A673 (cell line): Measurements from ENCODE around the gene TMEM132C. TPM values are rescaled to one million over a fixed set of nuclear protein-coding genes. Genes with fewer than 3 reads are reported as not detected.

Experiments used
- BruUV-seq: library from RNA; stranded (reverse); fragments of 400-500 nt; replicated peaks from 2 replicates; lab custom pipeline; 2021; lab: Mats Ljungman, UMichigan
- CTCF ChIA-PET: fragments of 300-600 bp; sonication (Branson Sonifier 250); formaldehyde crosslinking; loops from one replicate; lab custom pipeline; 2022; ENCODE audit warnings: antibody characterized with exemption; lab: Charles Lee
- POLR2A ChIA-PET: fragments of 300-600 bp; sonication (Branson Sonifier 250); formaldehyde crosslinking; loops from one replicate; lab custom pipeline; 2022; ENCODE audit warnings: antibody characterized with exemption; ENCODE audit not compliant: low non-redundant PET; lab: Charles Lee
- DNase-seq: peaks from one replicate; pipeline ENCODE4 v3.0.0-alpha.2; 2015; ENCODE audit warnings: low spot score
- H3K27ac ChIP-seq: fragments of 200-600 bp; sonication (generic); 2 replicates; pipeline ENCODE4 v1.5.1; 2016; ENCODE audit warnings: mixed run types, low read depth, mild to moderate bottlenecking, mixed read lengths, antibody characterized with exemption, low read length; ENCODE audit not compliant: poor library complexity, severe bottlenecking
- H3K27me3 ChIP-seq: fragments of 200-600 bp; sonication (generic); replicated peaks from 2 replicates; pipeline ENCODE4 v1.6.1; 2017; ENCODE audit warnings: mixed run types, low read depth, mild to moderate bottlenecking, mixed read lengths, antibody characterized with exemption, low read length; ENCODE audit not compliant: insufficient read depth, poor library complexity
- H3K36me3 ChIP-seq: fragments of 200-600 bp; sonication (generic); 2 replicates; pipeline ENCODE4 v1.6.1; 2016; ENCODE audit warnings: mixed run types, mild to moderate bottlenecking, mixed read lengths, antibody characterized with exemption, low read length; ENCODE audit not compliant: insufficient read depth, poor library complexity, severe bottlenecking
- H3K4me1 ChIP-seq: fragments of 200-600 bp; sonication (generic); 2 replicates; pipeline ENCODE4 v1.6.1; 2017; ENCODE audit warnings: mixed run types, mild to moderate bottlenecking, mixed read lengths, antibody characterized with exemption, low read length; ENCODE audit not compliant: insufficient read depth, poor library complexity, severe bottlenecking
- H3K4me3 ChIP-seq: fragments of 200-600 bp; sonication (generic); 2 replicates; pipeline ENCODE4 v1.5.1; 2016; ENCODE audit warnings: low read depth, mixed run types, mild to moderate bottlenecking, mixed read lengths, low read length; ENCODE audit not compliant: poor library complexity, severe bottlenecking
- H3K9me3 ChIP-seq: fragments of 200-600 bp; sonication (generic); 2 replicates; pipeline ENCODE4 v1.6.1; 2016; ENCODE audit warnings: mixed run types, low read depth, mild to moderate bottlenecking, mixed read lengths, antibody characterized with exemption, low read length; ENCODE audit not compliant: poor library complexity, severe bottlenecking
- EZH2 ChIP-seq: fragments of 200-600 bp; sonication (generic); IDR thresholded peaks from 2 replicates; pipeline ENCODE4 v1.6.1; 2017; ENCODE audit warnings: borderline replicate concordance, low read depth, mild to moderate bottlenecking, mixed read lengths, antibody characterized with exemption, low read length; ENCODE audit not compliant: poor library complexity, severe bottlenecking
- intact Hi-C: fragments of 100-400 bp; cut with micrococcal nuclease; formaldehyde crosslinking; loops from one replicate; pipeline ENCODE4 v1.10.0; 2022; ENCODE audit not compliant: unreplicated experiment
- total RNA-seq: library from RNA; stranded (reverse); gene quantifications from 2 replicates; pipeline ENCODE4 v1.2.3, GENCODE V29; 2021
- TF ChIP-seq, protein P1 (sequence below): fragments of 300-800, 200-600 bp; sonication (generic); conservative IDR thresholded peaks from 2 replicates; pipeline ENCODE4 v1.5.1; 2017; ENCODE audit warnings: low read depth, mild to moderate bottlenecking, antibody characterized with exemption, low read length, moderate library complexity, mixed read lengths

The TMEM132C gene
- total RNA-seq, 1 experiment from 2014 or later: not detected

DNA sequence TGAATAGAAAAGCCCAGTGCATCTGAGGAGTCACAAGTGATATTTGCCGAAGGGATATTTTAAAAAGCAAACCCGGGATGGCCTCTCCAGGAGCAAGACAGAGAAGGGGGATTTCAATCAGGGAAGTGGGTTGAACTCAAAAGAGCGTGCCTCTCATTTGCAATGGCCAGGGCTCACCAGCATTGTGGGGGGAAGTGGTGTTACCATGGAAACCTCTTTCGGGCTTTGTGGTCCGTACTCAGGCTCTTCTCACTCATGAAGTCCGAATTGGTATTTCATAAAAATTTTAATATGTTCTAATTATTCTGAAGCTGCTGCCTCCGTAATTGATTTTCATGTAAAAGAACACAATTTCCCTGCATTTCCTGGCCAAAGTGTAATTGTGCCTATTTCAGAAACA, 476.9 kb downstream of the TMEM132C start:
- intact Hi-C loops: no loop called here
- H3K4me3 ChIP-seq: no peak overlapping the region
- CTCF ChIA-PET: no interaction called here

DNA sequence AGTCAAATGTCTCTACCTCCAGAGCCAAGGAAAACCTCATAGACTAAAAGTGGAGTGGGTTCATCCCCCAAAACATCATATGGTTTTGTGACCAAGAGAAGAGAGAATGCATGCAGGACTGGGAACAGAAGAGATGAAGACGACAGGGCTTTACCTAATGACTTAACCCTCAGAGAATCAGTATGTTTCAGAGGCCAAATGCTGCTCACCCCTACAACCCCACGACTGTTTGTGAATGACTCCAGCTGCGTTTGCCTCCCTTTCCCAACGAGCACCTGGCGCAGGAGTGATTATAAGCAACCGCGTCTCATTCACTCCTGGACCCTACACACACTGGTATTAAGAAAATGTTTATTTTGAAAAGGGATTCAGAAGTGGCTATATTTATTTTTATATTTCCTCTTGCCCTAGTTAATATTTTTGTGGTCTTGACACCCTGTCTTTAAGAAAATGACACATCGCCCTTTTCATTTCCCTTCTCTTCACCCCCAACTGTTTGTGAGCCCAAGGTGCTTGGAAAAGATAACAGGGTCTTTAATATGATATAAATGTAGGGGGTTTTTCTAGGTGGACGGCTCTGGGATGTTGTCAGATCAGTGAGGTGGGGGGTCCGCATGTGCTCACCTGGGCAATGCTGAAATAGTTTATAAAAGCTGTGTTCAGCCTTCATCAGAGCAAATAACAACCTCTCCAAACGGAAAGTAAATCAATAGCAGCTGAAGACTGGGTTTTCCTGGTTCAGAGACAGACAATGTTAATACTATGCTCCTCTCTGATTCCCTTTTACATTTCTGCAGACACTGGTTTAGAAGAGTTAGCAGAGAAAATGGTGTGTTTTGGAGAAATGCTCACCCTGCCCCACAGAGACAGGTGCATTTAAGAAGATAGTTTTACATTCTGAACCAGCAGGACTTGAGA, 479.1 kb downstream of the TMEM132C start:
- ChIA-PET CTCF (no interaction called here), POLR2A (no interaction called here)
- Histone ChIP-seq H3K36me3 (no peaks in the 10 kb centered on the region), H3K4me3 (no peak overlapping the region), H3K27me3 (peaks cover 89% of the 10 kb centered on the region), H3K27ac (no peak overlapping the region), H3K9me3 (no peaks in the 10 kb centered on the region), H3K4me1 (no peaks in the 10 kb centered on the region)
- intact Hi-C loops: no loop called here
- no TSS peak for BruUV-seq
- TF ChIP-seq EZH2: no peak
- TF ChIP-seq, protein P1, sequence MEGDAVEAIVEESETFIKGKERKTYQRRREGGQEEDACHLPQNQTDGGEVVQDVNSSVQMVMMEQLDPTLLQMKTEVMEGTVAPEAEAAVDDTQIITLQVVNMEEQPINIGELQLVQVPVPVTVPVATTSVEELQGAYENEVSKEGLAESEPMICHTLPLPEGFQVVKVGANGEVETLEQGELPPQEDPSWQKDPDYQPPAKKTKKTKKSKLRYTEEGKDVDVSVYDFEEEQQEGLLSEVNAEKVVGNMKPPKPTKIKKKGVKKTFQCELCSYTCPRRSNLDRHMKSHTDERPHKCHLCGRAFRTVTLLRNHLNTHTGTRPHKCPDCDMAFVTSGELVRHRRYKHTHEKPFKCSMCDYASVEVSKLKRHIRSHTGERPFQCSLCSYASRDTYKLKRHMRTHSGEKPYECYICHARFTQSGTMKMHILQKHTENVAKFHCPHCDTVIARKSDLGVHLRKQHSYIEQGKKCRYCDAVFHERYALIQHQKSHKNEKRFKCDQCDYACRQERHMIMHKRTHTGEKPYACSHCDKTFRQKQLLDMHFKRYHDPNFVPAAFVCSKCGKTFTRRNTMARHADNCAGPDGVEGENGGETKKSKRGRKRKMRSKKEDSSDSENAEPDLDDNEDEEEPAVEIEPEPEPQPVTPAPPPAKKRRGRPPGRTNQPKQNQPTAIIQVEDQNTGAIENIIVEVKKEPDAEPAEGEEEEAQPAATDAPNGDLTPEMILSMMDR: no peak
- DNase-seq: no peak

More for the DNA sequence above, 476.9 kb downstream of the TMEM132C start:
- H3K9me3 ChIP-seq: no peaks in the 10 kb centered on the region
- no peaks in the 10 kb centered on the region for H3K4me1 ChIP-seq
- H3K27me3 ChIP-seq: peaks cover 73% of the 10 kb centered on the region
- no TSS peak for BruUV-seq
- H3K27ac ChIP-seq: no peak overlapping the region
- TF ChIP-seq EZH2: no peak
- TF ChIP-seq, protein P1: no peak
- no peak for DNase-seq
- H3K36me3 ChIP-seq: no peaks in the 10 kb centered on the region
- POLR2A ChIA-PET: no interaction called here

DNA sequence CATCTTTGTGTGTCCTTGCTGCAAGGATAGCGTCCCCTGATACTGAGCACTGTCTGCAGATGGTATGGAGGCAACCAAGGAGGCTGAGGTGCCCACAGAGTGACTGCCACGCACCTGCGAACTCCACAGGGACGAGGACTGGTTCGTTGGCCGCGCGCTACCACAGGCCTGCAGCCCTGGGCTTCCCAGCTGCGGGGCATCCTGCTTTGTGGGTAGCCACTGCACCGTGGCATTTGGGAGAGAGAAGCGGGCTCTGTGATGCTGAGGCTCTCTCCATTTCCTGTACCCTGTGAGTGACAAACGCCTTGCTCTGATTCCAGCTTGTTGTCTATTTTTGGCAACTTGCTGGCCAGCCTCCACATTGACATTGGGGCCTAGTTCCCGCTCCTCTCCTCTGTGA, 480.5 kb downstream of the TMEM132C start:
- peaks cover 80% of the 10 kb centered on the region for H3K27me3 ChIP-seq
- TF ChIP-seq, protein P1: no peak
- no peak for TF ChIP-seq EZH2
- POLR2A ChIA-PET: no interaction called here
- H3K36me3 ChIP-seq: no peaks in the 10 kb centered on the region
- H3K4me3 ChIP-seq: no peak overlapping the region
- H3K4me1 ChIP-seq: no peaks in the 10 kb centered on the region
- H3K9me3 ChIP-seq: no peaks in the 10 kb centered on the region
- BruUV-seq: no TSS peak
- intact Hi-C loops: no loop called here
- no peak for DNase-seq
- no peak overlapping the region for H3K27ac ChIP-seq
- CTCF ChIA-PET: no interaction called here
